OCI-LY3 (cell line): ENCODE data around the gene SRGAP1.

Experiments
- H2AFZ ChIP-seq: fragments of 200-600, 300-600 bp; shearing (Covaris generic); 2 replicates; pipeline ENCODE4 v1.6.0; 2014; ENCODE audit warnings: antibody characterized with exemption, low read depth, low read length
- H3K27ac ChIP-seq: fragments of 200-600, 300-600 bp; sonication (generic); 2 replicates; pipeline ENCODE4 v1.5.1; 2014; ENCODE audit warnings: mild to moderate bottlenecking, low read length, moderate library complexity, mixed read lengths
- H3K27me3 ChIP-seq: fragments of 200-600, 300-600 bp; sonication (generic); 2 replicates; pipeline ENCODE4 v1.6.1; 2014; ENCODE audit warnings: low read depth, low read length, mixed read lengths
- H3K36me3 ChIP-seq: fragments of 200-600, 300-600 bp; sonication (generic); replicated peaks from 2 replicates; pipeline ENCODE3; 2014; ENCODE audit warnings: low read depth, low read length, mixed read lengths
- H3K4me1 ChIP-seq: fragments of 300-600, 200-600 bp; sonication (generic); 2 replicates; pipeline ENCODE4 v1.6.1; 2014; ENCODE audit warnings: low read length, mixed read lengths
- H3K4me2 ChIP-seq: fragments of 200-600, 300-600 bp; sonication (generic); 2 replicates; pipeline ENCODE4 v1.6.1; 2014; ENCODE audit warnings: low read length, mixed read lengths
- H3K4me3 ChIP-seq: fragments of 300-600, 200-600 bp; sonication (generic); 2 replicates; pipeline ENCODE4 v1.5.1; 2014; ENCODE audit warnings: antibody characterized with exemption, mild to moderate bottlenecking, low read length, moderate library complexity
- H3K79me2 ChIP-seq: fragments of 300-600, 200-600 bp; shearing (Covaris generic); 2 replicates; pipeline ENCODE4 v1.6.1; 2014; ENCODE audit warnings: mild to moderate bottlenecking, low read length, mixed read lengths
- H3K9ac ChIP-seq: fragments of 300-600, 200-600 bp; shearing (Covaris generic); 2 replicates; pipeline ENCODE4 v1.6.0; 2014; ENCODE audit warnings: mild to moderate bottlenecking, low read length, moderate library complexity
- H3K9me3 ChIP-seq: fragments of 200-600, 300-600 bp; shearing (Covaris generic); 2 replicates; pipeline ENCODE4 v1.6.1; 2014; ENCODE audit warnings: low read length, mixed read lengths; ENCODE audit not compliant: insufficient read depth
- H4K20me1 ChIP-seq: fragments of 200-600, 300-600 bp; sonication (generic); 2 replicates; pipeline ENCODE4 v1.6.1; 2016; ENCODE audit warnings: low read length, mixed read lengths; ENCODE audit not compliant: insufficient read depth
- CTCF ChIP-seq: fragments of 200-600, 300-600 bp; sonication (generic); IDR thresholded peaks from 2 replicates; pipeline ENCODE4 v1.5.1; 2014; ENCODE audit warnings: antibody characterized with exemption, low read length, low read depth
- EZH2phosphoT487 ChIP-seq: fragments of 200-600 bp; shearing (Covaris generic); IDR thresholded peaks from 2 replicates; pipeline ENCODE4 v1.6.1; 2018; ENCODE audit warnings: antibody characterized with exemption, mixed run types, low read depth

SRGAP1 gene

GRCh38 chr12:63848450-63848849, 4.0 kb downstream of the SRGAP1 start:
- Histone ChIP-seq H3K4me3 (no peak overlapping the region), H3K79me2 (no peaks in the 10 kb centered on the region)

DNA sequence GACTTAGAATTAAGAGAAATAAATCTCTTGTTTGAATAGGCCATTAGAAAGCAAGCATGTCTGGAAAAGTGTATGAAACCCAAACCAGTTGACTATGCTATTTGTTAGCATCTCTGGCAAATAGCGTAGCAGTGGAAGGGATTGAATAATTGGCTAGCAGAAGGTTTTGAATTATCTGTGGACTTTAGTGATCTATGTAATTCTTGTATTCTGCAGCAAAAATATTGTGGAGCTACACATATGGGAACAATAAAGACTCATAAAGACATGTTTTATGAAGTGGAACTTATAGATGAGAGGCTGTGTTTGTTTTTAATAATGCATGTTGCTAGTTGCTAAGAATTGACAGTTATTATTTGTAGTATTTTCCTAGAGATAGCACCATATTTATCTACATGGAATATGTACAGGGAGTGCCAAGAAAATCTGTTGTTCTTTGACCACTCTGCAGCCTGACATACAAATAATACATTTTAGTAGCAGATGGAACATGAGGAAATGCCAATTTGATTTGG, 4.7 kb downstream of the SRGAP1 start:
- Histone ChIP-seq H3K9ac (no peak overlapping the region), H3K27me3 (no peaks in the 10 kb centered on the region; the same call in 1 of the 2 replicates), H3K4me2 (no peak overlapping the region), H4K20me1 (no peaks in the 10 kb centered on the region), H3K4me3 (no peak overlapping the region), H3K9me3 (no peaks in the 10 kb centered on the region), H3K4me1 (peaks cover 4% of the 10 kb centered on the region; the same call in 1 of the 2 replicates), H3K27ac (no peak overlapping the region), H2AFZ (no peak overlapping the region), H3K36me3 (no peaks in the 10 kb centered on the region), H3K79me2 (no peaks in the 10 kb centered on the region)
- TF ChIP-seq CTCF (no peak), EZH2phosphoT487 (no peak)

More at GRCh38 chr12:63848450-63848849, 4.0 kb downstream of the SRGAP1 start:
- H3K27me3 ChIP-seq: no peaks in the 10 kb centered on the region; the same call in 1 of the 2 replicates
- no peaks in the 10 kb centered on the region for H4K20me1 ChIP-seq
- H3K9me3 ChIP-seq: no peaks in the 10 kb centered on the region
- TF ChIP-seq CTCF (no peak), EZH2phosphoT487 (no peak)
- H3K9ac ChIP-seq: no peak overlapping the region
- H3K36me3 ChIP-seq: no peaks in the 10 kb centered on the region
- H2AFZ ChIP-seq: no peak overlapping the region
- no peak overlapping the region for H3K4me2 ChIP-seq
- peaks cover 4% of the 10 kb centered on the region; the same call in 1 of the 2 replicates for H3K4me1 ChIP-seq
- no peak overlapping the region for H3K27ac ChIP-seq

DNA sequence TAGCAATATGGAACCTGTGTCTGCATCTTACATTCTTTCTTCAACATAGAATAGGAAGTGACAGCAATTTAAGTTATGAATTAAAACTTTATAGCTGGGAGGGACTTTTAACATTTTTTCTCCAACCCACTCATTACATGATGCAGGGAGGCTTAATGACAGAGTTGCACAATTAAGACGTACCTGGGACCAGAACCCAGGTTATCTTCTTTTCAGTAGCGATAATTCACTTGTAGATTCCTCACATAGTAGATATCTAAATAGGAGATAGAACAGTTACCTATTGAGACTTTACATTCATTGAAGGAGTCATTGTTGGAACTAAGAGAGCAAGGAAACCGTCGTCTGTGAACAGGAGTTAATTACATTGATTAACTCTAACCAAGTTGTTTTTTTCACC, 5.1 kb downstream of the SRGAP1 start:
- Histone ChIP-seq H3K4me2 (no peak overlapping the region), H3K9ac (no peak overlapping the region), H3K79me2 (no peaks in the 10 kb centered on the region), H3K4me3 (no peak overlapping the region), H3K9me3 (no peaks in the 10 kb centered on the region), H3K27ac (no peak overlapping the region), H3K36me3 (no peaks in the 10 kb centered on the region), H3K27me3 (no peaks in the 10 kb centered on the region; the same call in 1 of the 2 replicates), H3K4me1 (peaks cover 4% of the 10 kb centered on the region; the same call in 1 of the 2 replicates), H4K20me1 (no peaks in the 10 kb centered on the region), H2AFZ (no peak overlapping the region)
- TF ChIP-seq CTCF (no peak), EZH2phosphoT487 (no peak)

DNA sequence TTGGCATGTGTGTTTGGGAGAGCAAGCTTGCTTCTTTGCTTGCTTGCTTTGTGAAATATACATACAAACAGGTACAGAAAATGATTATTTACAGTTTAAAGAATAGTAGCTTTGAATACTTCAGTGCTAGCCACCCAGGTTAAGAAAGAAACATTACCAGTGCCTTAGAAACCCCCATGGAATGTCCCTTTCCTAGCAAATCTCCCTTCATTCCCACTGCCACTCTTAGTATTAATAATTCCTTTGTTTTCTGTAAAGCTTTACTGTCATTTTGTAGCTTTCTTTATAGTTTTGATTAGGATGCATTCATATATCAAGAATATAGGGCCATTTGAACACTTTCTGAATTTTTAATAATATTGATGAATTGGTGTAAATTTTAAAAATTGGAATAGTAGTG, 9.5 kb downstream of the SRGAP1 start:
- no peak overlapping the region for H3K4me2 ChIP-seq
- H3K27me3 ChIP-seq: no peaks in the 10 kb centered on the region
- H3K4me1 ChIP-seq: no peaks in the 10 kb centered on the region
- no peak overlapping the region for H3K4me3 ChIP-seq
- no peaks in the 10 kb centered on the region for H3K36me3 ChIP-seq
- H3K79me2 ChIP-seq: no peaks in the 10 kb centered on the region
- no peak overlapping the region for H2AFZ ChIP-seq
- no peaks in the 10 kb centered on the region for H4K20me1 ChIP-seq
- no peaks in the 10 kb centered on the region for H3K9me3 ChIP-seq
- H3K9ac ChIP-seq: no peak overlapping the region
- no peak for TF ChIP-seq CTCF
- TF ChIP-seq EZH2phosphoT487: no peak
- no peak overlapping the region for H3K27ac ChIP-seq
